NK-92 treated with Interleukin-12 subunit alpha and Interleukin-12 subunit beta, amount 100 ng/mL, for 24 hours (cell line): ENCODE measurements around the gene ANKRD63.
A peak's percentile ranks its signal among the peaks of the same experiment; 100 is the strongest.

ENCODE experiments used
- DNase-seq: peaks from one replicate; lab custom pipeline; 2025; lab: John Stamatoyannopoulos, UW

ANKRD63 gene

GRCh38 chr15:40279437-40280141 lies 3.3 kb downstream of the ANKRD63 start:
- peak; percentile 49 for DNase-seq

- DNase-seq, result no peak
These were observed 4.8 kb downstream of the ANKRD63 start for GRCh38 chr15:40278026-40278425.

GRCh38 chr15:40277471-40277870 lies 5.4 kb downstream of the ANKRD63 start:
- no peak for DNase-seq

GRCh38 chr15:40276927-40277326 lies 5.9 kb downstream of the ANKRD63 start:
- DNase-seq, result no peak

- no peak for DNase-seq
These were observed 6.9 kb downstream of the ANKRD63 start for GRCh38 chr15:40275954-40276353.

- DNase-seq, result no peak
These were observed 7.3 kb downstream of the ANKRD63 start for GRCh38 chr15:40275523-40275922.

GRCh38 chr15:40274350-40275274 lies 8.3 kb downstream of the ANKRD63 start:
- DNase-seq, result peak; percentile 72

GRCh38 chr15:40273428-40273827 lies 9.4 kb downstream of the ANKRD63 start:
- DNase-seq, result no peak

GRCh38 chr15:40272485-40273056 lies 10.3 kb downstream of the ANKRD63 start:
- DNase-seq, result no peak

GRCh38 chr15:40271685-40272484 lies 11.0 kb downstream of the ANKRD63 start:
- no peak for DNase-seq

GRCh38 chr15:40270246-40270995 lies 12.4 kb downstream of the ANKRD63 start:
- no peak for DNase-seq

- no peak for DNase-seq
These were observed 13.3 kb downstream of the ANKRD63 start for GRCh38 chr15:40269604-40270003.

- DNase-seq, result no peak
These were observed 15.2 kb downstream of the ANKRD63 start for GRCh38 chr15:40267670-40268069.

- peak; percentile 32 for DNase-seq
These were observed 16.0 kb downstream of the ANKRD63 start for GRCh38 chr15:40266828-40267304.

GRCh38 chr15:40265875-40266274 lies 17.0 kb downstream of the ANKRD63 start:
- no peak for DNase-seq

- no peak for DNase-seq
These were observed 17.5 kb downstream of the ANKRD63 start for GRCh38 chr15:40265355-40265754.

- DNase-seq, result no peak
These were observed 18.3 kb downstream of the ANKRD63 start for GRCh38 chr15:40264321-40265153.

- DNase-seq, result no peak
These were observed 19.7 kb downstream of the ANKRD63 start for GRCh38 chr15:40263024-40263754.

GRCh38 chr15:40259021-40259420 lies 23.8 kb downstream of the ANKRD63 start:
- no peak for DNase-seq
